ENCODE data around the gene RIC3.
"Not testable (repeated sequence)": the region's sequence is repeated elsewhere in the genome, so short reads cannot be mapped to it uniquely, and the experiment has no call there.

The RIC3 gene

DNA sequence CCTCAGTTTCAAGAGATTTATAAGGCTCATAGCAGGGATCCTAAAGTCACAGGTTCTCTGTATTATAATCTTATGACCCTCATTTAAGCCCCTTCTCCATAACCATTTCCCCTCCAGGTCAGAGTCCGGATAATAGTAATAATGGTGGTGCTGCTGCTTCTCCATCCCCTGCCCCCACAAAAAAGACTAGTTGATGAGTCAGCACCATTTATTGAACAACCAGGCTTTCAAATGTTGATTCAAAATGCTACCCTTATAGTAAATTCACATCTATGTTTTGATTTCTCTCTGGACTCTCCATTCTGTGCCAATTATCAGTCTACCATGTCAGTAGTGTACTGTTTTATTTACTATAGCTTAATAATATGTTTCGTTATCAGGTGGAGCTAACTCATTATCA is 17.6 kb upstream of the RIC3 start:
- DNase-seq, result no peak

GRCh38 chr11:8183111-8183510 is 14.3 kb upstream of the RIC3 start:
- DNase-seq, result no peak

GRCh38 chr11:8180469-8180868 is 11.6 kb upstream of the RIC3 start:
- DNase-seq, result no peak

GRCh38 chr11:8178297-8178696 is 9.5 kb upstream of the RIC3 start:
- DNase-seq, result no peak

GRCh38 chr11:8177136-8177535 is 8.3 kb upstream of the RIC3 start:
- no peak for DNase-seq

DNA sequence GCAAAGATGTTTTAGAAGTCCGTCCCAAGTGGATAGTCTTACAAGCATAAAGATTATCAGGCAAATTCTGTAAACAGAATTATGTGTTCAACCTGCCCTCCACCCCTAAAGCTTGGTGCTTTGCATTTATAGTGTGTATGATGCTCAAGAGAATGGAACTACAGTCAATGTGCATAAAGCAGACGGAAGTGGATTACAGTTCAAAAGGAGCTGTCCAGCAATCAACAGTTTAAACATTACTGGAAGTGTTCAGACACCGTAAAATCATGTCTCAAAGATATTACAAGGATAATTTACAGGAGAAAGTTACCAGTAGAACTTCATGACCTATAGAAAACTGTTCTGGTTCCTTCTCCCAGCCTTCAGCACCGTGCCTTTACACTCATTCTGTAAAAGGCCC is 1.0 kb downstream of the RIC3 start:
- peak; percentile 15 to 19 for DNase-seq

DNA sequence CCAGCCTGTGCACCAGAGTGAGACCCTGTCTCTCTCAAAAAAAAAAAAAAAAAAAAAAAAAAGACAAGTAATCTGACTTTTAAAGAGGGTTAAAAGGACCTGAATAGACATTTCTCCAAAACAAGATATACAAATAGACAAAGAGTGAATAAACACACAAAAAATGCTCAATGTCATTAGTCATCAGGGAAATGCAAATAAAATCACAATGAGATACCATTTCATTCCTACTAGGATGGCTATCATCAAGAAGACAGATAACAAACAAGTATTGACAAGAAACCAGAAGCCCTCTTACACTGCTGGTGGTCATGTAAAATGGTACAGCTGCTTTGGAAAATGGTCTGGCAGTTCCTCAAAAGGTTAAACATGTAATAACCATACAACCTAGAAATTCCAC is 4.1 kb downstream of the RIC3 start:
- DNase-seq, result no peak

- not testable (repeated sequence) for DNase-seq
Measured at GRCh38 chr11:8161627-8162304, 7.1 kb downstream of the RIC3 start.

DNA sequence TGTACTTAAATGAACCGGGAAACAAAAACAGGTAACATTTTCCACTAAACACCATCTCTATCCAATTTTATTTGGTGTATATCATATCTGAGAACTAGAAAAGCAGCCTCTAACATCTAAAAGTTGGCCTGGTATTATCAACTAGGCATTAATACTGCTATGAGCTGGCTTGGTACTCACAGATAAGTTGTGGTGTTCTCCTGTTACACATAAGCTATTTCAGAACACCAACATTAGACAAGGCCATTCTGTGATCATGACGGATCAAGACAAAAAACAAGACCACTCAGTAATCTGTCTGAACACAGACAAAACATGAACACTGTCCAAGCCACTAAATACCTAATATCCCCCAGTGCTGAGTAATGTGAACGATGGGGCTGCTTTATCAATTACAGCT is 11.9 kb downstream of the RIC3 start:
- DNase-seq, result no peak

GRCh38 chr11:8149726-8150125 is 19.1 kb downstream of the RIC3 start:
- no peak for DNase-seq

- DNase-seq, result no peak
Measured at GRCh38 chr11:8138526-8138925, 30.3 kb downstream of the RIC3 start.

DNA sequence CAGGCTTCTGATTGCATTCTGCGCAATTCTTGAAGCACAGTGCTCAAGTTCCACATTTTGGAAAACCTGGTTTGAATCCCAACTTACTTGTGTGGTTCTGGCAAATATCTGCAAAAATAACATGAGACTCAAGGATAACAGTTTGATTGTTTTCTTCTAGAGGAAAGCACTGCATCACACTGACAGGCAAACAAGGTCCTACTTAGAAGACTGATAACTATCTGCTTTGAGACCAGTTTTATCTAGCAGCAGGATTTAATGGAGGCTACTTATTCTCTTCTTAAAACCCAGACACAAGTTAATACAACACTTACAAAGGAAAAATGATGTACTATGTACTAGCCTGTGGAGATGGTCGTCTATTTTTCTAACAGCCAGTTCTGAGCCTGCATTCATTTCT is 41.4 kb downstream of the RIC3 start:
- no peak for DNase-seq

- no peak for DNase-seq
Measured at GRCh38 chr11:8126649-8127289, 42.1 kb downstream of the RIC3 start.

GRCh38 chr11:8122173-8122764 is 46.6 kb downstream of the RIC3 start:
- DNase-seq, result no peak

DNA sequence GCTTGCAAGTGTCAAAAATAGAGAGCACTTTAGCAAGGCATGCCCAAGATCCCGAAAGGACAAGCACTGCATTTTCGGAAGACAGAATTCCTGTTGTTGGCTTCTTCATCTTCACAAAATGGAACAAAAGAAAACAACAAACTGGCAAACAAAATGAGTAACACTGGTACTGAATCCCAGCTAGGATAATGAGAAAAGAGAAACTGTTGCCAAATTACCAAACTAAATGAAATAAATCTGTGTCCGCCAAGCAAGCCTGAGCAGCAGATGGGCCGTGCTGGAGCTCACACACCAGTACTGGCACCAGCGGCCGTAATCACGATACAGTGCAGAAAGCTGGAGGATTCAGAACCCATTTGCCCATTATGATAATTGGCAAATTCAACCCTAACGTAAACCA is 57.2 kb downstream of the RIC3 start:
- DNase-seq, result no peak

- DNase-seq, result no peak
Measured at GRCh38 chr11:8110396-8110795, 58.4 kb downstream of the RIC3 start.

GRCh38 chr11:8109675-8110074 is 59.1 kb downstream of the RIC3 start:
- DNase-seq, result no peak

DNA sequence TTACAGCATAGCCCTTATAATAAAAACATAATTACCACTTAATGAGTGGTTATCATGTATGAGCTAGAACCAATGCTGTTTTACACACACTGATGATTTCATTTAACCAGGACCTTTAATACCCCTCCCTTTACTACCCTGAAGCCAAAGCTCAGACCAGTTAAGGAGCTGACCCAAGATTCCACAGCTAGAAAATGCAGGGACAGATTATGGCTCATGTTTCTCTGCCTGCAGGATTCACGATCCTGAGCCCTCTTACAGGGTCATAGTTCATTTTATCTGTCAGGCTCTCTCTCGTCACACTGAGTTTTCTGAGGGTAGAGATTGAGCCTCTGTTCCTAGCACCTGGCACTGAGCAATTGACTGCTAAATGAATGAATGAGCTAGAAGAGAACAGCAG is 60.4 kb downstream of the RIC3 start:
- DNase-seq, result no peak

GRCh38 chr11:8107642-8108041 is 61.2 kb downstream of the RIC3 start:
- DNase-seq, result no peak

DNA sequence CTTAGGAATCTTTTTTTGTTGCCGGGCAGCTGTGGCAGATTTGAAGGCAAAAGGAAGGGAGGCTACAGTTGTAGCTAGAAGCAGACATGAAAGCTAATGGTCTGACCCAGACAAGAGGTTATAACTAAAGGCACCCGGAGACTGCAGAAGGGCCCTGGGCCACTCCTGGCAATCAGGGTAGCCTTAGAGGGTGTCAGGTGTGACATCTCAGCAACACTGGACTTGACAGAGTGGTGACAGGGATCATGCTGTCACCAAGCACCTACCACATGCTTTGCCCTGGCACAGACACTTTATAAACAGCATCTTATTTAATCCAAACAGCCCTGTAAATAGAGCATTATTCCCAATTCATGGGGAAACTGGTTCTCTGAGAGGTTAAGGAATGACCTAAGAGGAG is 62.1 kb downstream of the RIC3 start:
- no peak for DNase-seq

- DNase-seq, result no peak
Measured at GRCh38 chr11:8105666-8106065, 63.2 kb downstream of the RIC3 start.

- DNase-seq, result no peak
Measured at GRCh38 chr11:8105133-8105532, 63.7 kb downstream of the RIC3 start.

GRCh38 chr11:8103909-8104308 is 64.9 kb downstream of the RIC3 start:
- no peak for DNase-seq

DNA sequence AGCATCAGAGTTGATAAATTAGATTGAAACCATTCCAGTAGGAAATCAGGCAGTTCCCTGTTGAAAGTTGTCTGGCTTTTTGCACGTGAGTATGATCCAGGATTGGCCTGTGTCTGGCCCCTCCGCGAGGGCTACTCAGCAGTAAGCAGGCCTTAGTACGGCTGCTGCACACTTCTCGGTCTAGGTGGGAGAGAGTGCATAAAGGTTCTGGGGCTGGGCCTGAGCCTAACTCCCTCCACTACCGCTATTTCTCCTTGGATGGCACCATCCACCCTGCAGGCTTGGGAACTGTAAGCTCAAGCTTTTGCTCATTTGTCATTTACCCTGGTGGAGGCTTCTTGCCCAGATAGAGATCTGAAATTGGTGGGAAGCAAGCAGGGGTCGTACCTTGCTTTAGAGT is 65.9 kb downstream of the RIC3 start:
- DNase-seq, result no peak
